Cardiac muscle cell (in vitro differentiated cells and primary cell): Measurements from ENCODE around the gene QSOX1. TPM values are rescaled to one million over a fixed set of nuclear protein-coding genes. Genes with fewer than 3 reads are reported as not detected.

Experiments used
- DNase-seq, 2 donors: peaks; one replicate each; pipeline versions ENCODE4 v3.0.0 to v3.0.0-alpha.2; 2010 to 2017; ENCODE audit warnings: low read depth in 1 of 2, low spot score in 1 of 2
- H3K27ac ChIP-seq: fragments of 200-600 bp; sonication (generic); 2 replicates; pipeline ENCODE4 v1.5.1; 2016
- H3K27me3 ChIP-seq: fragments of 200-600 bp; sonication (generic); 2 replicates; pipeline ENCODE4 v1.6.0; 2016; ENCODE audit warnings: control low read depth
- H3K36me3 ChIP-seq: fragments of 200-600 bp; sonication (generic); 2 replicates; pipeline ENCODE4 v1.5.1; 2016; ENCODE audit warnings: control low read depth
- H3K4me1 ChIP-seq: fragments of 200-600 bp; sonication (generic); 2 replicates; pipeline ENCODE4 v1.8.1; 2017; ENCODE audit warnings: low read depth, mild to moderate bottlenecking, mixed run types
- H3K4me3 ChIP-seq: fragments of 200-600 bp; sonication (generic); 2 replicates; pipeline ENCODE4 v1.5.1; 2016; ENCODE audit warnings: mild to moderate bottlenecking
- H3K9me3 ChIP-seq: fragments of 200-600 bp; sonication (generic); 2 replicates; pipeline ENCODE4 v1.5.1; 2017; ENCODE audit warnings: low read depth, mild to moderate bottlenecking, control low read depth
- polyA plus RNA-seq: library from polyadenylated mRNA; unstranded; fragments of >200 nt; fragmentation: Nextera tagmentation; extraction: Ambion mirVana; gene quantifications from 2 replicates; pipeline ENCODE4 v1.2.1, GENCODE V29; 2016
- total RNA-seq: library from RNA; depleted of rRNA; stranded (reverse); fragments of >200 nt; gene quantifications from 2 replicates; pipeline ENCODE4 v1.2.3, GENCODE V29; 2016
- TF ChIP-seq, protein P1 (sequence below): IDR thresholded peaks from 2 replicates; pipeline ENCODE4 v1.5.1; 2012; ENCODE audit warnings: low read depth, mild to moderate bottlenecking, low read length

The QSOX1 gene
- total and polyA plus RNA-seq, 2 experiments from 2014 or later: 23.2 to 37.8 TPM

DNA sequence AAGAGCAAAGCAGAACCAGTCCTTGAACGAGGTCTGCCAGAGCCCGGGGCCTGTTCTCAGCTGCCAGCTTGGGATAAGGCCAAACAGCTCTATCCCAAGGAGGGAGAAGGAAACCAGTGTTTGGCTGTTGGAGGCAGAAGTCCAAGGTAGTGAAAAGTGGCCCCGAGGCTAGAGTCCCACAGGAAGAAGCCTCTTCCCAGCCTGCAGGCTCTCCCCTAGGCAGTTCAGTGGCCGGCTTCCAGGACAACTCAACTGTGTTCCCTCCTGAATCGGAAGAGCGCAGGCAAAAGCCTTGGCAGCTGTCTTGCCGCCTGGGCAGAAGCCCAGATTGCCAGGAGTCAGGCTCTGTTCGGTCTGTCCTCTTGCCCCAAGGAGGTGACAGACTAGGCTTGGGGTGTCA lies 19.3 kb downstream of the QSOX1 start:
- no peaks in the 10 kb centered on the region for H3K4me1 ChIP-seq
- no peaks in the 10 kb centered on the region for H3K27me3 ChIP-seq
- H3K9me3 ChIP-seq: no peaks in the 10 kb centered on the region
- peak in 1 of 2 donors; percentile 78 for DNase-seq
- H3K36me3 ChIP-seq: no peaks in the 10 kb centered on the region
- H3K27ac ChIP-seq: no peak overlapping the region
- TF ChIP-seq, protein P1, sequence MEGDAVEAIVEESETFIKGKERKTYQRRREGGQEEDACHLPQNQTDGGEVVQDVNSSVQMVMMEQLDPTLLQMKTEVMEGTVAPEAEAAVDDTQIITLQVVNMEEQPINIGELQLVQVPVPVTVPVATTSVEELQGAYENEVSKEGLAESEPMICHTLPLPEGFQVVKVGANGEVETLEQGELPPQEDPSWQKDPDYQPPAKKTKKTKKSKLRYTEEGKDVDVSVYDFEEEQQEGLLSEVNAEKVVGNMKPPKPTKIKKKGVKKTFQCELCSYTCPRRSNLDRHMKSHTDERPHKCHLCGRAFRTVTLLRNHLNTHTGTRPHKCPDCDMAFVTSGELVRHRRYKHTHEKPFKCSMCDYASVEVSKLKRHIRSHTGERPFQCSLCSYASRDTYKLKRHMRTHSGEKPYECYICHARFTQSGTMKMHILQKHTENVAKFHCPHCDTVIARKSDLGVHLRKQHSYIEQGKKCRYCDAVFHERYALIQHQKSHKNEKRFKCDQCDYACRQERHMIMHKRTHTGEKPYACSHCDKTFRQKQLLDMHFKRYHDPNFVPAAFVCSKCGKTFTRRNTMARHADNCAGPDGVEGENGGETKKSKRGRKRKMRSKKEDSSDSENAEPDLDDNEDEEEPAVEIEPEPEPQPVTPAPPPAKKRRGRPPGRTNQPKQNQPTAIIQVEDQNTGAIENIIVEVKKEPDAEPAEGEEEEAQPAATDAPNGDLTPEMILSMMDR: no peak
- H3K4me3 ChIP-seq: no peak overlapping the region

DNA sequence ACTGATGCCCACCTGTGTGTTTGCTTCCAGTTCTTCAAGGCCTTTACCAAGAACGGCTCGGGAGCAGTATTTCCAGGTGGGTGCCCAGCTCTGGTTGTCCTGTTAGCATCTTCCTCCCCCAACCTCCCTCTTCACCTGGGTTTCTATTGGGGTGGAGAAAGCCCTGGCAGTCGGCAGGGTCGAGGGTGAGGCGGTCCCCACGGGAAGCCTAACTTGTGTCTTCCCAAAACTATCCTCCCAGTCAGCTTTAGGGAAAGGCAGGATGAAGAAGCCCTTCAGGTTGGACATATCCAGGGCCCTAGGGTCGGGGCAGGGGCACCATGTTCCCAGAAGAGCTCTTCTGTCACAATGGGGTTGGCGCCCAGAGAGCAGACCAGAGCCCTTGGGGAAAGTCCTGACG lies 20.6 kb downstream of the QSOX1 start:
- Histone ChIP-seq H3K9me3 (no peaks in the 10 kb centered on the region), H3K4me1 (no peaks in the 10 kb centered on the region), H3K36me3 (no peaks in the 10 kb centered on the region), H3K27me3 (no peaks in the 10 kb centered on the region), H3K4me3 (no peak overlapping the region), H3K27ac (no peak overlapping the region)
- no peak for DNase-seq
- TF ChIP-seq, protein P1: no peak

DNA sequence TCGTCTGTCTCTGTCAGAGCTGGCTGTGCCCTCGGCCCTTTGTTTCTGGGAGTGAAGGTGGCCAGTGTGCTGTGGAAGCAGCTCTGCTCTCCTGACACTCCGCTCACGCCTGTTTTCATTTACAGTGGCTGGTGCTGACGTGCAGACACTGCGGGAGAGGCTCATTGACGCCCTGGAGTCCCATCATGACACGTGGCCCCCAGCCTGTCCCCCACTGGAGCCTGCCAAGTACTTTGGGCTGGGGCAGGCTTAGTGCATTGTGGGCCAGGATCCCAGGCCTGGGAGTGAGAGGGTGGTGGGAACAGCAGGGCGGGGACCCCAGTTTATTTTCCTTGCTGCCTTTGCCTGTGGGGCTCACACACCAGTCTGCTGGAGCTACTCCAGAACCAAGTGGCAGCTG lies 21.1 kb downstream of the QSOX1 start:
- Histone ChIP-seq H3K9me3 (no peaks in the 10 kb centered on the region), H3K36me3 (no peaks in the 10 kb centered on the region), H3K4me1 (no peaks in the 10 kb centered on the region), H3K4me3 (no peak overlapping the region), H3K27ac (no peak overlapping the region), H3K27me3 (no peaks in the 10 kb centered on the region)
- DNase-seq: peak in 1 of 2 donors; percentile 32
- TF ChIP-seq, protein P1: no peak

DNA sequence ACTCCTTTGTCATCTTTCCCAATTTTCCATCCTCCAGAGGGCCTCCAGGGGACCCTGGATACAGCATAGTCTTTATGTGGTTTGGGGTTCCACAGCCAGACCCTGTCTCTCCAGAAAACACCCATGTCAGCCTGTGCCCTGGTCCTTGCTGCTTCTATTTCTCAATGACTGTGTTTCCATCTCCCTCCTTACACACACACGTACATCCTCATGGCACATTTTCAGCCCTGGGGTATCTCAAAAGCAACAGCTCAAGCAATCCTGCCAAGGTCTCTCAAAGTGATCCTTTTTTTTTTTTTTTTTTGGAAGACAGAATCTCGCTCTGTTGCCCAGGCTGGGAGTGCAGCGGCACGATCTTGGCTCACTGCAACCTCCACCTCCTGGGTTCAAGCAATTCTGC lies 22.3 kb downstream of the QSOX1 start:
- Histone ChIP-seq H3K27me3 (no peaks in the 10 kb centered on the region), H3K4me1 (no peaks in the 10 kb centered on the region), H3K36me3 (no peaks in the 10 kb centered on the region), H3K9me3 (no peaks in the 10 kb centered on the region), H3K4me3 (no peak overlapping the region), H3K27ac (no peak overlapping the region)
- DNase-seq: no peak
- TF ChIP-seq, protein P1: no peak

DNA sequence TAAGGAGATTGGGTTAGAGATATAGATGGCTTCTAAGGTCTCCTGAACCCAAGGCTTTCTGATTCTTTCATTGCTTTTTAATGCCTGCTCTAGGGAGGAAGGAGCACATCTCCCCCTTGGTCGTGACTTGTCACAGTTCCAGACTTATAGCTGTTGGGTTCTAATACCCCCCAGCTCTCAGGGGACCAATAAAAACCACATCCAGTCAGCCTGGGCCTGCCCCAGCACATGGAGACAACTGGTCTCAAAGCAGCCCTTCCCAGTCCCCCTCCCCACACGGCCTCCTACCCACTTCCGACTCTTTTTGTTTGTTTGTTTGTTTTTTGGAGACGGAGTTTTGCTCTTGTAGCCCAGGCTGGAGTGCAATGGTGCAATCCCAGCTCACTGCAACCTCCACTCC lies 23.3 kb downstream of the QSOX1 start:
- Histone ChIP-seq H3K9me3 (no peaks in the 10 kb centered on the region), H3K4me1 (no peaks in the 10 kb centered on the region), H3K4me3 (no peak overlapping the region), H3K27me3 (no peaks in the 10 kb centered on the region), H3K27ac (no peak overlapping the region), H3K36me3 (no peaks in the 10 kb centered on the region)
- DNase-seq: no peak
- TF ChIP-seq, protein P1: no peak
